ENCODE data around the gene PRICKLE1. TPM values are rescaled to one million over a fixed set of nuclear protein-coding genes. Genes with fewer than 3 reads are reported as not detected.

Gene PRICKLE1
- total RNA-seq (2022; extraction: Qiagen RNA extraction) = 0.61 to 0.85 TPM (median 0.64 TPM) in 5 replicates

DNA sequence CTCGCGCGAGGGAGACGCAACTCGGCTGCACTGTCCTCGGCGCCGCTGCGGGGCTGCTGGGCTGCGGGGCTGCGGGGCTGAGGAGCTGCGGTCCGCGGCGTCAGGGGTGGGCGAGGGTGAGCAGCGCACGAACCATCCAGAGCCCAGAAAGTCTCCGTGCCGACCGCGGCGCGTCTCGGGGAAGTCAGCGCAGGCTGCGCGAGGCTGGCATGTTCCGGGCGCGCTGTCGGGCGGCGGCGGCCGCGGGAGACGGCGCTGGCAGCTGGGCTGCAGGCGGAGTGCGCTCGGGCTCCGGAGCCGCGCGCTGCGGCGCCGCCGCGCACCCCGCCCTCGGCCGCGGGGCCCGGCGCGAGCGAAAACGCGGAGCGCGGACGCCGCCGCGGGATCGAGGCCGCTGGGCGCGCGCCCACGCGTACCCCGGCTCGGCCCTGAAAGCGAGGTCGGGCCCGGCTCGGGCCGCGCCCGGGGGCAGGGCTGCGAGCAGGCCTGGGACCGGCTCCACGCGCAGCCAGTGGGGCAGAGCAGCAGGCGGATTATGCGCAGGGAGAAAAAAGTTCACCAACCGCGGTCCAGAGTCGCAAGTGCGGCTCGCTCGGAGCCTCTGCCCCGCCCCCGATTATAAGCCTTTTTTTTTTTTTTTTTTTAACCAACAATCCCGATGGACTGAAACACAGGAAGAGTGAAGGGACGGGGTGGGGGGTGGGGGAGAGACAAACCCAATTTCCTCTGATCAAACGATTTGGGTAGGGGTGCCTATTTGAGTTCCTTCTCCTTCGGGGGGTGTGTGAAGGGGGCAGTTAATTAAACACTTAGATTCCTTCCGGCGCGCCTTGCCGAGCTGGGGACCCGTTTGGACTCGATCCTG, at the start of gene PRICKLE1:
Gene PRICKLE1, minus strand, starts transcription at position 282 of the 865 bp plus-strand sequence. CDS start 117,230 bp downstream, outside the sequence.

Data from A549 treated with CORT108297 at 1 μM for 4 hours (cell line).